HepG2 (cell line): Measurements from ENCODE around the gene CYSTM1. TPM values are rescaled to one million over a fixed set of nuclear protein-coding genes. Genes with fewer than 3 reads are reported as not detected.

ENCODE experiments used
- ATAC-seq: fragments of 200-7000 bp; cut with Tn5 transposase; 3 replicates; pipeline ENCODE4 v1.9.1; 2020; ENCODE audit warnings: mild to moderate bottlenecking, moderate library complexity
- BruUV-seq: library from RNA; stranded (reverse); fragments of 400-500 nt; replicated peaks from 2 replicates; lab custom pipeline; 2021; lab: Mats Ljungman, UMichigan
- CTCF ChIA-PET: fragments of 300-600 bp; formaldehyde crosslinking; extraction: SDS; loops from one replicate; lab custom pipeline; 2021; ENCODE audit warnings: low total read pairs, inconsistent platforms, low intra/inter-chr PET ratio; lab: Yijun Ruan, JAX
- POLR2A ChIA-PET: fragments of 350-600 bp; sonication (Branson Sonifier 250); formaldehyde crosslinking; loops from one replicate; lab custom pipeline; 2020; ENCODE audit warnings: antibody characterized with exemption, inconsistent platforms; lab: Yijun Ruan, JAX
- DNase-seq: peaks from one replicate; pipeline ENCODE4 v3.0.0-alpha.2; 2015; ENCODE audit warnings: low spot score
- FAIRE-seq: peaks from 3 replicates; lab custom pipeline; 2011; peaks lifted over from hg19 to GRCh38; lab: Jason Lieb, UNC
- H2AFZ ChIP-seq: one replicate; pipeline ENCODE4 v1.6.1; 2011; ENCODE audit warnings: low read length, inconsistent platforms
- H3K27ac ChIP-seq: fragments of 300-600 bp; 3 replicates; pipeline ENCODE4 v1.8.0; 2011; ENCODE audit warnings: mixed run types, mild to moderate bottlenecking, mixed read lengths, low read length, inconsistent platforms; ENCODE audit not compliant: insufficient read depth; ENCODE audit errors: extremely low read length
- H3K27me3 ChIP-seq, 2 experiments: fragments of 200-600 bp in 1 of 2; 2 replicates in 1 of 2; 3 replicates in 1 of 2; pipeline versions ENCODE4 v1.6.0 to v1.8.0; 2011; ENCODE audit warnings: low read length in 2 of 2, mild to moderate bottlenecking in 2 of 2, moderate library complexity in 2 of 2, inconsistent platforms in 1 of 2; ENCODE audit not compliant: insufficient read depth in 2 of 2, control insufficient read depth in 1 of 2
- H3K36me3 ChIP-seq, 2 experiments: fragments of 200-600 bp in 1 of 2; replicated peaks in 1 of 2; 2 replicates in 1 of 2; 3 replicates in 1 of 2; pipeline versions ENCODE4 v1.5.1 to v1.8.0; 2011; ENCODE audit warnings: low read length in 2 of 2, inconsistent platforms in 1 of 2; ENCODE audit not compliant: insufficient read depth in 2 of 2, control insufficient read depth in 1 of 2
- H3K4me1 ChIP-seq: 2 replicates; pipeline ENCODE4 v1.5.1; 2012; ENCODE audit warnings: low read length, inconsistent platforms; ENCODE audit not compliant: insufficient read depth
- H3K4me2 ChIP-seq: 2 replicates; pipeline ENCODE4 v1.6.0; 2011; ENCODE audit warnings: low read depth, low read length, inconsistent platforms
- H3K4me3 ChIP-seq, 3 experiments: fragments of 200-600 bp in 1 of 3; sonication (generic), shearing (Covaris generic) in 1 of 3; replicated peaks in 1 of 3; 2 replicates each; pipeline ENCODE4 v1.5.1; 2011 to 2016; ENCODE audit warnings: low read length in 3 of 3, inconsistent platforms in 2 of 3, low read depth in 2 of 3, mild to moderate bottlenecking in 2 of 3, control low read depth in 1 of 3, mixed read lengths in 1 of 3; ENCODE audit not compliant: insufficient read depth in 1 of 3
- H3K79me2 ChIP-seq: one replicate; pipeline ENCODE4 v1.6.1; 2011; ENCODE audit warnings: low read length, inconsistent platforms; ENCODE audit not compliant: insufficient read depth
- H3K9ac ChIP-seq: 2 replicates; pipeline ENCODE4 v1.6.0; 2011; ENCODE audit warnings: mild to moderate bottlenecking, low read depth, low read length, inconsistent platforms; ENCODE audit not compliant: insufficient read depth
- H3K9me3 ChIP-seq: 2 replicates; pipeline ENCODE4 v1.5.1; 2012; ENCODE audit warnings: mild to moderate bottlenecking, low read length
- H4K20me1 ChIP-seq: 2 replicates; pipeline ENCODE4 v1.6.0; 2011; ENCODE audit warnings: inconsistent platforms, mild to moderate bottlenecking, low read length, moderate library complexity; ENCODE audit not compliant: insufficient read depth
- CENPX ChIP-seq: sonication (generic); formaldehyde crosslinking; IDR thresholded peaks from 2 replicates; pipeline ENCODE4 v1.9.0; 2021; ENCODE audit warnings: mild to moderate bottlenecking, missing genetic modification reagents, moderate library complexity
- CHCHD3 ChIP-seq: sonication (generic); formaldehyde crosslinking; IDR thresholded peaks from 2 replicates; pipeline ENCODE4 v1.8.0; 2022; ENCODE audit warnings: mild to moderate bottlenecking, missing genetic modification reagents, moderate library complexity
- ETV5 ChIP-seq: IDR thresholded peaks from 2 replicates; pipeline ENCODE4 v1.6.1; 2018; ENCODE audit warnings: missing biosample characterization, missing genetic modification reagents, inconsistent platforms, borderline replicate concordance
- GABPA ChIP-seq, 2 experiments: IDR thresholded peaks; 2 replicates each; pipeline ENCODE4 v1.6.1; 2011 to 2016; ENCODE audit warnings: low read depth in 2 of 2, low read length in 1 of 2, missing biosample characterization in 1 of 2, missing genetic modification characterization in 1 of 2
- HHEX ChIP-seq: IDR thresholded peaks from 2 replicates; pipeline ENCODE4 v1.6.1; 2016; ENCODE audit warnings: control low read depth
- KDM3A ChIP-seq: IDR thresholded peaks from 2 replicates; pipeline ENCODE4 v1.6.1; 2018; ENCODE audit warnings: low read depth, missing compliant biosample characterization
- NFE2 ChIP-seq: sonication (generic); formaldehyde crosslinking; IDR thresholded peaks from 2 replicates; pipeline ENCODE4 v1.4.0; 2020; ENCODE audit warnings: missing genetic modification reagents
- NR2F6 ChIP-seq, 2 experiments: IDR thresholded peaks; 2 replicates each; pipeline ENCODE4 v1.6.1; 2016; ENCODE audit warnings: antibody characterized with exemption in 1 of 2, mild to moderate bottlenecking in 1 of 2
- SAFB2 ChIP-seq: sonication (generic); formaldehyde crosslinking; IDR thresholded peaks from 2 replicates; pipeline ENCODE4 v1.5.1; 2020; ENCODE audit warnings: missing genetic modification reagents, low read depth, mild to moderate bottlenecking, borderline replicate concordance
- SUZ12 ChIP-seq: fragments of 150-350 bp; IDR thresholded peaks from 2 replicates; pipeline ENCODE4 v1.6.1; 2014; ENCODE audit warnings: low read depth, low read length
- ZBTB14 ChIP-seq: sonication (generic); formaldehyde crosslinking; IDR thresholded peaks from 2 replicates; pipeline ENCODE4 v1.4.0; 2020; ENCODE audit warnings: missing genetic modification reagents
- ZIK1 ChIP-seq: sonication (generic); formaldehyde crosslinking; IDR thresholded peaks from 2 replicates; pipeline ENCODE4 v1.5.0; 2020; ENCODE audit warnings: mild to moderate bottlenecking, low read depth, missing genetic modification reagents, borderline replicate concordance
- ZNF264 ChIP-seq: sonication (generic); formaldehyde crosslinking; IDR thresholded peaks from 2 replicates; pipeline ENCODE4 v1.4.0; 2020; ENCODE audit warnings: missing genetic modification reagents
- ZNF317 ChIP-seq: sonication (generic); formaldehyde crosslinking; IDR thresholded peaks from 2 replicates; pipeline ENCODE4 v1.5.0; 2020; ENCODE audit warnings: mild to moderate bottlenecking, missing genetic modification reagents
- ZNF331 ChIP-seq: sonication (generic); formaldehyde crosslinking; IDR thresholded peaks from 2 replicates; pipeline ENCODE4 v1.4.0; 2020; ENCODE audit warnings: missing genetic modification reagents
- WGBS: methylation state at CpG from one replicate; pipeline ENCODE4 v1.1.6; 2017; ENCODE audit warnings: low lambda C conversion rate; 5-methylcytosine and 5-hydroxymethylcytosine counted together
- in situ Hi-C: cut with HindIII; loops from 2 replicates; pipeline ENCODE4 v1.10.0; 2017; ENCODE audit warnings: low pct_unique_long_range_greater_than_20kb; ENCODE audit not compliant: extremely low pct_ligation_motif_present
- intact Hi-C: fragments of 100-400 bp; cut with micrococcal nuclease; formaldehyde crosslinking; loops from one replicate; pipeline ENCODE4 v1.10.0; 2022; ENCODE audit not compliant: unreplicated experiment
- polyA plus RNA-seq, 8 experiments: library from polyadenylated mRNA; depleted of rRNA in 3 of 8; stranded (reverse) in 7 of 8; unstranded in 1 of 8; fragments of >200 nt; fragmentation: Illumina TruSeq in 4 of 8; extraction: Trizol in 4 of 8; gene quantifications; 2 replicates each; pipeline versions ENCODE4 v1.2.1 to v1.2.3, GENCODE V29; 2011 to 2016; ENCODE audit warnings: low read depth in 4 of 8, missing spikeins in 1 of 8, mixed read lengths in 1 of 8; ENCODE audit not compliant: insufficient read depth in 1 of 8
- total RNA-seq, 5 experiments: library from RNA; depleted of rRNA; stranded (reverse); fragments of >200 nt; fragmentation: Illumina TruSeq; extraction: Trizol; gene quantifications; 2 replicates each; pipeline ENCODE4 v1.2.3, GENCODE V29; 2016; ENCODE audit warnings: low read depth in 1 of 5

CYSTM1 gene
- total and polyA plus RNA-seq, 2 of the 13 experiments (the other 11 are each of a cell fraction or from before 2014, with no cell fraction given): 40.0 to 73.4 TPM

DNA sequence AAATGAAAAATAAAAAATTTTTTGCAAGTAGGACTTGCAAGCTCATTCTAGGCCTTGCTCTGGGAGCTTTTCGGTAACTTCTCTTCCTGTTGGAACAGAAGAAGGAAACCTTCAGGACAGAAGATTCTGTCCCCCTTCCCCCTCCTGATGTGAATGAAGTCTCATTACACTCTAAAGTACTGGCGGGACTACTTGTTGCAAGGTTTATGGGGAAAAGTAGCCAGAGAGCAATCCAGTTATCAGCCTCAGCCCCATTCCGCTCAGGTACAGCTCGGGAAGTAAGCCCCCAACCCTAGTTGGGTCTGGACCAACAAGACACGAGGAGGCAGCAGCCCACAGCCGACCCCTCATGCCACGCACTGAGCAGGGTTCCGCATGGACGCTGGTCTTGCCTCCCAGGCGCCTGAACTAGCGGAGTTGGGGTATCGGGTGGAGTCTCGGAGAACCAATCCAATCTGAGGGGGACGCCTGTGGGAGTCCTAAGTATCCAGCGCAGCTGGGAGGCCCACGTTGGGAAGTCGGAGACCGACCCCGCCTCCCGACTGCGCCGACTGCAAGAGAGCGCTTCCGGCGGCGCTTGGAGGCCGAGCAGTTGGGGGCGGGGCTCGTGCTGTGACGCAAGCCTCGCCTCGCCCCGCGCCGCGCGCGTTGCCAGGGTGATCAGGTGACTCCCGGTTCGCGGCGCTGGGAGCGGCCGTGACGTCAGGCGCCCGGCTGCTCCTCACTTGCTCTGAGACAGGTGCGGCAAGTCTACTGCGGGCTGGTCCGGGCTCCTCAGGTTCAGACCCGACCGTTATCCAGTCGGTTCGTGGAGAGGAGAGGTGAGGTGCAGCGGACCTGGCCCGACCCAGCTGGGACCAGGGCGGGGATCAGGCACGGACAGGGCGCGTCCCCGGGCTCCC lies at the start of gene CYSTM1 (continued):
- TF ChIP-seq GABPA (IDR thresholded peaks at IDR 0.05; ENCODE audit: low read depth, low read length) (peak; percentile 56), GABPA (CRISPR knock-in tag; IDR thresholded peaks at IDR 0.05; ENCODE audit: low read depth) (peak; percentile 76), ZBTB14 (CRISPR knock-in tag) (no peak; the same call in 1 of the 2 replicates), KDM3A (CRISPR knock-in tag) (peak; percentile 53; the same call in 1 of the 2 replicates), ZNF317 (CRISPR knock-in tag) (0 out of 2 replicates have a peak, but pooled peaks have one; percentile 38), HHEX (CRISPR knock-in tag) (no peak), ETV5 (CRISPR knock-in tag) (peak; percentile 90), NFE2 (CRISPR knock-in tag) (no peak), CHCHD3 (CRISPR knock-in tag) (no peak)

DNA sequence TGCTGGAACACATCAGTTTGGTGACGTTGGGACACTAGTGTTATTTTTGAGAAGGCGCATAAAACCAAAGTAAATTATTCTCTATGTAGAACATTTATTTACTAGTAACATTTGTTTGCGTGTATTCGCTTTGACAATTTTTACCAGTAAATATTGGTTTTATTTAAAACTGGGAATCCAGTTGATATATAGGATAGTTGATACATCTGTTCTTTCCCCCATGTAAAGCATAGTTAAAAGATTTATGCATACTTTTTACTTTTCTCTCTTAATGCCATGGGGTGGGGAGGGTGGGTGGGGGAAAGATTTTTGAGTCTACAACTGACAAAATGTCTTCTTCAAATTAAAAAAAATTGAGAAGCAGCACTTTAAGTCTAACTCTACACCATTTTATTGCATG lies 49.4 kb upstream of the CYSTM1 start, which contains the start of gene IGIP:
TSS of gene IGIP (plus strand) at position 301 of the 400 bp plus-strand sequence. CDS start 2,540 bp downstream, outside the sequence.
- ChIA-PET POLR2A (no interaction called here), CTCF (no interaction called here)

More for the DNA sequence above, 49.4 kb upstream of the CYSTM1 start, which contains the start of gene IGIP:
- Histone ChIP-seq H3K79me2 (peaks cover 18% of the 10 kb centered on the region), H2AFZ (no peak within 1 kb of the TSS), H4K20me1 (no peaks in the 10 kb centered on the region), H3K4me3 (no peak within 1 kb of the TSS), H3K36me3 (no peaks in the 10 kb centered on the region), H3K9ac (no peak within 1 kb of the TSS), H3K4me2 (no peak within 1 kb of the TSS), H3K27ac (no peak within 1 kb of the TSS), H3K9me3 (no peaks in the 10 kb centered on the region), H3K27me3 (no peaks in the 10 kb centered on the region), H3K4me1 (no peaks in the 10 kb centered on the region)
- DNase-seq (no peak), FAIRE-seq (no peak), ATAC-seq (no peak)
- intact Hi-C loops: no loop called here
- in situ Hi-C loops: no loop called here
- WGBS: 97% methylated on average over 4 of the region's 4 CpGs
- no TSS peak for BruUV-seq
- no peak for TF ChIP-seq ZNF264 (CRISPR knock-in tag)
- no peak for TF ChIP-seq SUZ12
- TF ChIP-seq ZIK1 (CRISPR knock-in tag): no peak
- TF ChIP-seq ZNF331: no peak
- TF ChIP-seq NR2F6 (IDR thresholded peaks at IDR 0.05): no peak
- TF ChIP-seq NR2F6 (CRISPR knock-in tag; IDR thresholded peaks at IDR 0.05): no peak
- TF ChIP-seq CENPX (CRISPR knock-in tag): no peak
- TF ChIP-seq SAFB2: no peak
